Smooth muscle cell (in vitro differentiated cells): ENCODE results near the gene TMEM222. TPM values are rescaled to one million over a fixed set of nuclear protein-coding genes. Genes with fewer than 3 reads are reported as not detected.

Experiments used
- DNase-seq: peaks from one replicate; lab custom pipeline; 2025; ENCODE audit not compliant: unreplicated experiment; lab: John Stamatoyannopoulos, UW
- H2AFZ ChIP-seq: fragments of 200-600 bp; sonication (generic); 2 replicates; pipeline ENCODE4 v1.6.0; 2016; ENCODE audit warnings: antibody characterized with exemption, low read depth, mild to moderate bottlenecking
- H3F3A ChIP-seq: fragments of 200-600 bp; sonication (generic); 2 replicates; pipeline ENCODE4 v1.6.0; 2017; ENCODE audit warnings: antibody characterized with exemption, low read depth
- H3K27ac ChIP-seq: fragments of 200-600 bp; sonication (generic); 2 replicates; pipeline ENCODE4 v1.5.1; 2016; ENCODE audit warnings: low read depth, mild to moderate bottlenecking
- H3K27me3 ChIP-seq: fragments of 200-600 bp; sonication (generic); 2 replicates; pipeline ENCODE4 v1.6.1; 2016; ENCODE audit warnings: low read depth, mild to moderate bottlenecking
- H3K36me3 ChIP-seq: fragments of 200-600 bp; sonication (generic); 2 replicates; pipeline ENCODE4 v1.5.1; 2016; ENCODE audit warnings: low read depth
- H3K4me1 ChIP-seq: fragments of 200-600 bp; sonication (generic); 2 replicates; pipeline ENCODE4 v1.5.1; 2016; ENCODE audit warnings: low read depth
- H3K4me2 ChIP-seq: fragments of 200-600 bp; sonication (generic); 2 replicates; pipeline ENCODE4 v1.6.0; 2016; ENCODE audit warnings: mild to moderate bottlenecking
- H3K4me3 ChIP-seq: fragments of 200-600 bp; sonication (generic); 2 replicates; pipeline ENCODE4 v1.5.1; 2016; ENCODE audit warnings: mild to moderate bottlenecking
- H3K79me2 ChIP-seq: fragments of 200-600 bp; sonication (generic); 2 replicates; pipeline ENCODE4 v1.6.0; 2016; ENCODE audit warnings: low read depth, mild to moderate bottlenecking
- H3K9ac ChIP-seq: fragments of 200-600 bp; sonication (generic); 2 replicates; pipeline ENCODE4 v1.6.0; 2016; ENCODE audit warnings: low read depth
- H3K9me3 ChIP-seq: fragments of 200-600 bp; sonication (generic); replicated peaks from 2 replicates; pipeline ENCODE4 v1.5.1; 2016; ENCODE audit warnings: low read depth
- H4K20me1 ChIP-seq: fragments of 200-600 bp; sonication (generic); 2 replicates; pipeline ENCODE4 v1.6.0; 2016; ENCODE audit warnings: low read depth
- CTCF ChIP-seq: fragments of 200-600 bp; sonication (generic); IDR thresholded peaks from 2 replicates; pipeline ENCODE4 v1.5.1; 2017; ENCODE audit warnings: borderline replicate concordance, mild to moderate bottlenecking, antibody characterized with exemption; ENCODE audit not compliant: insufficient read depth, poor library complexity, severe bottlenecking
- WGBS: methylation state at CpG from one replicate; pipeline ENCODE4 v1.1.7; 2016; ENCODE audit warnings: low lambda C conversion rate; 5-methylcytosine and 5-hydroxymethylcytosine counted together
- polyA plus RNA-seq: library from polyadenylated mRNA; unstranded; fragments of >200 nt; fragmentation: Nextera tagmentation; extraction: Ambion mirVana; gene quantifications from 2 replicates; pipeline ENCODE4 v1.2.1, GENCODE V29; 2016
- total RNA-seq: library from RNA; depleted of rRNA; stranded (reverse); fragments of >200 nt; gene quantifications from 2 replicates; pipeline ENCODE4 v1.2.3, GENCODE V29; 2014

TMEM222 gene
- total and polyA plus RNA-seq, 2 experiments from 2014 or later, result 28.0 to 49.3 TPM

GRCh38 chr1:27314169-27314568 lies 7.8 kb upstream of the TMEM222 start:
- no peak for TF ChIP-seq CTCF
- Histone ChIP-seq H3K9ac (no peak overlapping the region), H3F3A (no peaks in the 10 kb centered on the region), H3K27me3 (no peaks in the 10 kb centered on the region), H3K9me3 (no peaks in the 10 kb centered on the region), H4K20me1 (no peaks in the 10 kb centered on the region), H2AFZ (no peak overlapping the region), H3K36me3 (no peaks in the 10 kb centered on the region), H3K27ac (no peak overlapping the region), H3K79me2 (no peaks in the 10 kb centered on the region), H3K4me2 (no peak overlapping the region), H3K4me3 (no peak overlapping the region), H3K4me1 (no peaks in the 10 kb centered on the region)
- DNase-seq, result no peak
- WGBS, result 71% methylated on average over 3 of the region's 3 CpGs

DNA sequence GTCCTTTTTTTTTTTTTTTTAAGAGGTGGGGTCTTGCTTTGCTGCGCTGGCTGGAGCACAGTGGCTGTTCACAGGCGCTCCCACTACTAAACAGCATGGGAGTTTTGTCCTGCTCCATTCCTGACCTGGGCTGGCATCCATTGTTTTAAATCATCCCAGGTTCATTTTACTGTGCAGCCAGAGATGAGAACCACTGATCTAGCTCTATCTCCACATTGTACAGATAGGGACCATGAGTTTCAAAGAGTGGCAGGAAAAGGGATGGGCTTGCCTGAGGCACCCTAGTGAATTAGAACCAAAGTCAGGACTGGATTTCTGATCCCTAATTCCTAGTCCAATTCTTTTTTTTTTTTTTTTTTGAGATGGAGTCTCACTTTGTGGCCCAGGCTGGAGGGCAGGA lies 7.2 kb upstream of the TMEM222 start:
- TF ChIP-seq CTCF, result no peak
- Histone ChIP-seq H3K79me2 (no peaks in the 10 kb centered on the region), H3K9me3 (no peaks in the 10 kb centered on the region), H4K20me1 (no peaks in the 10 kb centered on the region), H3K9ac (no peak overlapping the region), H2AFZ (no peak overlapping the region), H3K27ac (no peak overlapping the region), H3F3A (no peaks in the 10 kb centered on the region), H3K36me3 (no peaks in the 10 kb centered on the region), H3K4me3 (no peak overlapping the region), H3K4me1 (no peaks in the 10 kb centered on the region), H3K4me2 (no peak overlapping the region), H3K27me3 (no peaks in the 10 kb centered on the region)
- no peak for DNase-seq
- 100% methylated on average over 2 of the region's 2 CpGs for WGBS

DNA sequence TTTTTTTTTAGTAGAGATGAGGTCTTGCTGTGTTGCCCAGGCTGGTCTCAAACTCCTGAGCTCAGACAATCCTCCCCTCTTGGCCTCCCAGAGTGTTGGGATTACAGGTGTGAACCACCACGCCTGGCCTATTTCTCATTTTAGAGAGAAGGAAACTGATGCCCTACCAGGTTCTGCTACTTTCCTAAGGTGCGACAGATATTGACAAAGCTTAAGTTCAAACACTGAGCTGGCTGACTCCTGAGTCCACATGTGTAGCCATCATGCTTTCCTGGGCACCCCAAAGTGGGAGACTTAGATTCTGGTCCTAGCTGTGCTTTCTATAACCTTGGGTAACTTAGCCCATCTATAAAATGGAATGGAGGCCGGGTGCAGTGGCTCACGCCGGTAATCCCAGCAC lies 5.1 kb upstream of the TMEM222 start:
- Histone ChIP-seq H3F3A (no peaks in the 10 kb centered on the region), H2AFZ (no peak overlapping the region), H4K20me1 (no peaks in the 10 kb centered on the region), H3K36me3 (no peaks in the 10 kb centered on the region), H3K27ac (no peak overlapping the region), H3K9me3 (no peaks in the 10 kb centered on the region), H3K9ac (no peak overlapping the region), H3K4me1 (no peaks in the 10 kb centered on the region), H3K79me2 (no peaks in the 10 kb centered on the region), H3K27me3 (no peaks in the 10 kb centered on the region), H3K4me2 (no peak overlapping the region), H3K4me3 (no peak overlapping the region)
- 95% methylated on average over 5 of the region's 5 CpGs for WGBS
- TF ChIP-seq CTCF, result no peak
- DNase-seq, result no peak

GRCh38 chr1:27318136-27318535 lies 3.8 kb upstream of the TMEM222 start:
- no peaks in the 10 kb centered on the region for H4K20me1 ChIP-seq
- TF ChIP-seq CTCF, result no peak
- no peaks in the 10 kb centered on the region for H3K9me3 ChIP-seq
- H3K4me2 ChIP-seq, result no peak overlapping the region
- H3K27ac ChIP-seq, result no peak overlapping the region
- no peaks in the 10 kb centered on the region for H3K36me3 ChIP-seq
- H3F3A ChIP-seq, result no peaks in the 10 kb centered on the region
- no peak overlapping the region for H3K9ac ChIP-seq
- H3K4me3 ChIP-seq, result no peak overlapping the region
- DNase-seq, result no peak
- no peak overlapping the region for H2AFZ ChIP-seq
- H3K27me3 ChIP-seq, result no peaks in the 10 kb centered on the region
- peaks cover 9% of the 10 kb centered on the region for H3K79me2 ChIP-seq
- 58% methylated on average over 4 of the region's 4 CpGs for WGBS
- H3K4me1 ChIP-seq, result peaks cover 5% of the 10 kb centered on the region
